Tibial nerve (tissue), 4 donors: ENCODE data around the gene ALDH3A2. TPM values are rescaled to one million over a fixed set of nuclear protein-coding genes. Genes with fewer than 3 reads are reported as not detected.

Experiments used
- DNase-seq, 2 donors: peaks; one replicate each; pipeline ENCODE4 v3.0.0-alpha.2; 2019; ENCODE audit warnings: low spot score in 2 of 2
- H3K27ac ChIP-seq, 4 donors: fragments of 200-600 bp; sonication (generic) in 3 of 4; one replicate each; pipeline ENCODE4 v1.5.1; 2017 to 2019; ENCODE audit warnings: mild to moderate bottlenecking in 1 of 4
- H3K27me3 ChIP-seq, 2 donors: fragments of 200-600 bp; sonication (generic) in 1 of 2; one replicate each; pipeline versions ENCODE4 v1.5.1 to v1.6.0; 2017 to 2019
- H3K36me3 ChIP-seq, 3 donors: fragments of 200-600 bp; sonication (generic); one replicate each; pipeline ENCODE4 v1.5.1; 2018 to 2019
- H3K4me1 ChIP-seq, 4 donors: fragments of 200-600 bp; sonication (generic) in 3 of 4; one replicate each; pipeline ENCODE4 v1.5.1; 2017 to 2019
- H3K4me3 ChIP-seq, 4 donors: fragments of 200-600 bp; sonication (generic) in 3 of 4; one replicate each; pipeline ENCODE4 v1.5.1; 2017 to 2019; ENCODE audit warnings: mild to moderate bottlenecking in 1 of 4, moderate library complexity in 1 of 4
- H3K9me3 ChIP-seq, 4 donors: fragments of 200-600 bp; sonication (generic) in 3 of 4; one replicate each; pipeline ENCODE4 v1.5.1; 2017 to 2019
- EP300 ChIP-seq, 2 donors: sonication (generic); formaldehyde crosslinking; IDR thresholded peaks; one replicate each; pipeline ENCODE4 v1.6.1; 2017; ENCODE audit warnings: antibody characterized with exemption in 2 of 2, mild to moderate bottlenecking in 1 of 2
- POLR2A ChIP-seq, 2 donors: fragments of 450-650 bp; IDR thresholded peaks; one replicate each; pipeline ENCODE4 v1.6.1; 2017; ENCODE audit warnings: antibody characterized with exemption in 2 of 2, mild to moderate bottlenecking in 2 of 2, moderate library complexity in 2 of 2
- WGBS, 2 donors: methylation state at CpG; one replicate each; pipeline ENCODE4 v1.1.5; 2018; 5-methylcytosine and 5-hydroxymethylcytosine counted together
- small RNA-seq: library from RNA; depleted of rRNA; stranded (forward); fragments of <200 nt; gene quantifications from one replicate; pipeline ENCODE3, GENCODE V24; 2016
- total RNA-seq, 4 donors: library from RNA; depleted of rRNA; stranded (reverse); fragments of >200 nt; gene quantifications; one replicate each; pipeline ENCODE4 v1.1.0, GENCODE V29; 2016
- TF ChIP-seq, protein P1 (sequence below), 5 experiments: fragments of 200-600 bp in 3 of 5; fragments of 450-650 bp in 2 of 5; sonication (generic) in 3 of 5; IDR thresholded peaks; one replicate each; pipeline ENCODE4 v1.5.1; 2016 to 2019; ENCODE audit warnings: antibody characterized with exemption in 5 of 5, mild to moderate bottlenecking in 3 of 5, moderate library complexity in 2 of 5

Gene ALDH3A2
- total RNA-seq, 4 donors from 2014 or later, result 84.3 to 152 (median 105) TPM

- 100% methylated on average over 1 of the region's 1 CpG for WGBS, 2 donors
- no peaks in the 10 kb centered on the region for H3K36me3 ChIP-seq
- H3K4me1 ChIP-seq, result peaks cover 5 to 71% (median 46%) of the 10 kb centered on the region in 4 donors
- no peak for TF ChIP-seq POLR2A (IDR thresholded peaks at IDR 0.05)
- peak overlapping the region in 3 of 4 donors; percentile 66 to 98 (median 96) for H3K27ac ChIP-seq
- no peaks in the 10 kb centered on the region for H3K27me3 ChIP-seq
- no peaks in the 10 kb centered on the region for H3K9me3 ChIP-seq
- H3K4me3 ChIP-seq, result no peak overlapping the region
- no peak for DNase-seq
These were observed 75.4 kb downstream of the ALDH3A2 start for GRCh38 chr17:19723964-19724363.

DNA sequence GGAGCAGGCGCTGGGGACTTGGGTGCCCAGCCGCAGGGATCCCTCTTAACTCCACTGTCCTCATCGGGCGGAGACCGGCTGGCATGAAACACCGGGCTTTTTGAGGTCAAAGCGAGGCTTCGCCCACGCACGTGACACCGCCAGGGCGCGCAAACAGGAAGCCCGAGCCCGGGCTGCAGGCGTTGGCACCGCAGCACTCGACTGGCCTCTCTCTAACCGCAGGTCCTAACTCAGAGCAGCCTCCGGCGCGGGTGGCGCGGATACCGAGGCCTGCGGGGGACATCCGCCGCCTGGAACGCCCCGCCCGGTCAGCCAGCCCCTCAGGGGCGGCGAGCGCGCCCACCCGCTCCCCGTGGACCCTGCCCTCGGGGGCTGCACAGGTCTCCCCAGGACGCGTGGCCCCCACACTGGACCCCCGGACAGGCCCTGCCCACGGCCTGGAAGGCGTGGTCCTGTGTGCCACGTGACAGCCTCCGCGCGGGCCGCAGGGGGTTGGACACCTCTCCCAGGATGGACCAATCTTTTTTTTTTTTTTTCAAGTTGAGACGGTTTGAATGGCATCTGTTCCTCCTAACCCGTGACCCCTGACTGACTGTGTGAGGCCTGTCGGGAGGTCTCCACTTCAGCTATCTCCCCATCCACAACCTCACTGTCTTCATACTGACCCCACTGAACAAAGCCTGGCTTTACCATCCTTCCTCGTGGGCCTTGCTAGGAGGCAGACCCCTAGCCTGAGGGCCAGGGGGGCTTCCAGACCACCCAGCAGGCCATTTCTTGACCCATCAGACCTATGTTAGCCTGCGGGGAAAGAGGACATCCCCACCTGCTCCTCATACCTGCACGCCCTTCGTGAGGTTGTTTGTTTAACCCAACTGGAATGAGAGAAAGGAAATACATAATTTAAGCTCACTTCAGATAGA, 76.2 kb downstream of the ALDH3A2 start:
- WGBS, 2 donors, result 34 to 61% methylated on average over 26 to 40 of the region's 55 CpGs
- Histone ChIP-seq H3K9me3 (no peaks in the 10 kb centered on the region), H3K4me3 (peak overlapping the region in 3 of 4 donors; percentile 23 to 44 (median 41)), H3K36me3 (no peaks in the 10 kb centered on the region), H3K4me1 (peaks cover 5 to 77% (median 49%) of the 10 kb centered on the region in 4 donors), H3K27me3 (no peaks in the 10 kb centered on the region), H3K27ac (peak overlapping the region; percentile 16 to 98 (median 81))
- peak; percentile 45 to 48 for DNase-seq
- TF ChIP-seq EP300 (IDR thresholded peaks at IDR 0.05) (peak in 1 of 2 donors; percentile 64), POLR2A (IDR thresholded peaks at IDR 0.05) (peak in 1 of 2 donors; percentile 16)
- TF ChIP-seq, protein P1, sequence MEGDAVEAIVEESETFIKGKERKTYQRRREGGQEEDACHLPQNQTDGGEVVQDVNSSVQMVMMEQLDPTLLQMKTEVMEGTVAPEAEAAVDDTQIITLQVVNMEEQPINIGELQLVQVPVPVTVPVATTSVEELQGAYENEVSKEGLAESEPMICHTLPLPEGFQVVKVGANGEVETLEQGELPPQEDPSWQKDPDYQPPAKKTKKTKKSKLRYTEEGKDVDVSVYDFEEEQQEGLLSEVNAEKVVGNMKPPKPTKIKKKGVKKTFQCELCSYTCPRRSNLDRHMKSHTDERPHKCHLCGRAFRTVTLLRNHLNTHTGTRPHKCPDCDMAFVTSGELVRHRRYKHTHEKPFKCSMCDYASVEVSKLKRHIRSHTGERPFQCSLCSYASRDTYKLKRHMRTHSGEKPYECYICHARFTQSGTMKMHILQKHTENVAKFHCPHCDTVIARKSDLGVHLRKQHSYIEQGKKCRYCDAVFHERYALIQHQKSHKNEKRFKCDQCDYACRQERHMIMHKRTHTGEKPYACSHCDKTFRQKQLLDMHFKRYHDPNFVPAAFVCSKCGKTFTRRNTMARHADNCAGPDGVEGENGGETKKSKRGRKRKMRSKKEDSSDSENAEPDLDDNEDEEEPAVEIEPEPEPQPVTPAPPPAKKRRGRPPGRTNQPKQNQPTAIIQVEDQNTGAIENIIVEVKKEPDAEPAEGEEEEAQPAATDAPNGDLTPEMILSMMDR (IDR thresholded peaks at IDR 0.05), result no peak

GRCh38 chr17:19725486-19725885, 76.9 kb downstream of the ALDH3A2 start:
- Histone ChIP-seq H3K9me3 (no peaks in the 10 kb centered on the region), H3K4me1 (peaks cover 5 to 74% (median 49%) of the 10 kb centered on the region in 4 donors), H3K36me3 (no peaks in the 10 kb centered on the region), H3K27ac (peak overlapping the region; percentile 16 to 98 (median 81)), H3K27me3 (no peaks in the 10 kb centered on the region), H3K4me3 (no peak overlapping the region)
- DNase-seq, result no peak
- TF ChIP-seq EP300 (IDR thresholded peaks at IDR 0.05), result no peak
- WGBS, 2 donors, result 91 to 94% methylated on average over 5 of the region's 5 CpGs

DNA sequence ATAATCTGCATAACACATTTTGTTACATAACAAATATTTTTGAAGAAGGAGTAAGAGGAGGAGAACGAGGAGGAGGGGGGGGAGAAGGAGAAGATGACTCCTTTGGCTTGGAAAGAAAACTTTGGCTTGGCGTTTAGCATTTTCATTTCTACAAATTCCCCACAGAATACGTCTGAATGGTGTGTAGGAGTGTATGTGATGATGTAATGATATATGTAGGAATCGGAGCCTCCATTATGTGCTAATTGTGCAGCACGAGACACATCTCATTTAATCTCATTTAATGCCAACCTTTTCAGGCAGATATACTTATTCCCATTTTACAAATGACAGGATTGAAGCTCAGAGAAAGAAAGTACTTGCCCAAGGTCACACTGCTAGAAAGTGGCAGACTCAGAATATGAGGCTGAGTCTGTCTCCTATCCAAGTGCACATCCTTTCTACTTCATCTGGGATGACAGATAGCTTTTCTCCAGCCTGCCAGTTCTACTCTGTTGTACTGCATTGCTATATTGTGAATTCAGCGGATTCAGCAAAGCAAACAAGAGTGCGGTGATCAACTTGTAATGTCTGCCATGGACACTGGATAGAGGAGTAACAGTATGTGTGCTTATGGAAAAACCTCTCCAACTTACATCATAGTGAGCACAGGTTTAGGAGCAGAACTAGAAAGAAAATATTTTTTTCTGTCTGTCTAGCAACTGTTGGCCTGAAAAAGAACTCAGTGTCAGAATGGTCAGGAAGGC, 78.3 kb downstream of the ALDH3A2 start:
- H3K9me3 ChIP-seq, result no peaks in the 10 kb centered on the region
- H3K4me3 ChIP-seq, result no peak overlapping the region
- TF ChIP-seq EP300 (IDR thresholded peaks at IDR 0.05), result no peak
- no peak for TF ChIP-seq POLR2A (IDR thresholded peaks at IDR 0.05)
- TF ChIP-seq, protein P1 (IDR thresholded peaks at IDR 0.05), result no peak
- peaks cover 5 to 67% (median 41%) of the 10 kb centered on the region in 4 donors for H3K4me1 ChIP-seq
- WGBS, 2 donors, result 48 to 57% methylated on average over 7 of the region's 7 CpGs
- peak overlapping the region; percentile 78 to 98 (median 90) for H3K27ac ChIP-seq
- no peak for DNase-seq
- H3K27me3 ChIP-seq, result no peaks in the 10 kb centered on the region
- H3K36me3 ChIP-seq, result no peaks in the 10 kb centered on the region

Small RNA genes within 50 kb of the gene (small RNA-seq; reads per million reads assigned to genes)
- not detected for gene NMTRQ-TTG12-1
- gene RF00322, result not detected

Other genes starting within 250 kb of the ALDH3A2 start
- gene RNF112, start 237.5 kb upstream of the ALDH3A2 start, total RNA-seq, result 1 to 10 TPM in 3 of 4 donors, under 1 TPM in 1; 0.44 to 2.5 (median 1.8) TPM
- 10 to 100 TPM; 11.1 to 31.4 (median 19.5) TPM for gene SLC47A1, start 114.9 kb upstream of the ALDH3A2 start, total RNA-seq
- gene SLC47A2, start 67.8 kb downstream of the ALDH3A2 start, total RNA-seq, result not detected
- gene ALDH3A1, start 99.5 kb downstream of the ALDH3A2 start, total RNA-seq, result 1 to 10 TPM in 2 of 4 donors, under 1 TPM in 1, not detected in 1; 0.21 to 2.1 (median 1.7) TPM
- 10 to 100 TPM; 31.6 to 54.8 (median 45.9) TPM for gene ULK2, start 219.2 kb downstream of the ALDH3A2 start, total RNA-seq